Activated T-helper 9 cell treated with anti-CD3 and anti-CD28 coated beads, Interleukin-2, amount 50 U/mL, for 16 hours (primary cell): ENCODE results near the gene DNAJB2.
"Not testable (repeated sequence)": the region's sequence is repeated elsewhere in the genome, so short reads cannot be mapped to it uniquely, and the experiment has no call there.

Experiments used
- DNase-seq: peaks from one replicate; pipeline ENCODE4 v3.0.0-alpha.2; 2020; ENCODE audit warnings: low read depth

The DNAJB2 gene

DNA sequence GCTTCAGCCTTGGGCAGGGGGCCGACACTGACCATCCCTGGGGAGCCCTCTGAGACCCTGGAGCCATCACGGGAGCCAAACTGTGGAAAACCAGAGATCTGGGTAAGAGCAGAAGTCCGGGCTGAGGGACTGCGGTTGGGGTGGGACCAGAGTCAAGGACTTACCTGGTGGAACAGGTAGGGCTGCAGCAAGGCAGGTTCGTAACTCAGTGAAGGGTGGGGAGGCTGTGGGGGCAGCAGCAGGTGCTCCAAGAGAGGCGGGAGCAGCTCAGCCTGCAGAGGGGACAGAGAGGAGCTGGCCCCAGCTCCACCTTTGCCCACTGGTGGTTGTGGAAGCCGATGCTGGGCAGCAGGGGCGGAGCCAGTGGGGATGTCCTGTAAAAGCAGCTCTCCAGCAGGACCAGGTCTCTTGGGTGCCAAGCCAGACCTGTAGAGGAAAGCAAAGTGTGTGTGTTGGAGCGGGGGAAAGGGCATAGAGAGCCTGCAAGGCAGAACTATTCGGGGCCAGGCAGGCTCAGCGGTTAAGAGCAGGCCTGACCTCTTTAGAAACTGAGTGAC lies 23.3 kb downstream of the DNAJB2 start:
- no peak for DNase-seq

- no peak for DNase-seq
Observed at GRCh38 chr2:219304223-219304622, 25.1 kb downstream of the DNAJB2 start.

DNA sequence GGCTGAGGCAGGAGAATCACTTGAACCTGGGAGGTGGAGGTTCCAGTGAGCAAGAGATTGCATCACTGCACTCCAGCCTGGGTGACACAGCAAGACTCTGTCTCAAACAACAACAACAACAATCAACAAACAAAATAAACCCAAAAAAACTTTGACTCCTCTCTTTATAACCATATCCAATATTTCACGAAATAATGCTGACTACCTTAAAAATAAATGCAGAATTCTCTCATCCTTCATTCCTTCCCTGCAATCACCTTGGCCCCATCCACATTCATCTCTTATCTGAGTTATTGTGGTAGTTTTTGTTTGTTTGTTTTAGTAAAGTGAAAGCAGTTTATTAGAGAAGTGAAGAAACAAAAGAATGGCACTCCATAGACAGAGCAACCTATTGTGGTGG lies 26.9 kb downstream of the DNAJB2 start:
- no peak for DNase-seq

DNA sequence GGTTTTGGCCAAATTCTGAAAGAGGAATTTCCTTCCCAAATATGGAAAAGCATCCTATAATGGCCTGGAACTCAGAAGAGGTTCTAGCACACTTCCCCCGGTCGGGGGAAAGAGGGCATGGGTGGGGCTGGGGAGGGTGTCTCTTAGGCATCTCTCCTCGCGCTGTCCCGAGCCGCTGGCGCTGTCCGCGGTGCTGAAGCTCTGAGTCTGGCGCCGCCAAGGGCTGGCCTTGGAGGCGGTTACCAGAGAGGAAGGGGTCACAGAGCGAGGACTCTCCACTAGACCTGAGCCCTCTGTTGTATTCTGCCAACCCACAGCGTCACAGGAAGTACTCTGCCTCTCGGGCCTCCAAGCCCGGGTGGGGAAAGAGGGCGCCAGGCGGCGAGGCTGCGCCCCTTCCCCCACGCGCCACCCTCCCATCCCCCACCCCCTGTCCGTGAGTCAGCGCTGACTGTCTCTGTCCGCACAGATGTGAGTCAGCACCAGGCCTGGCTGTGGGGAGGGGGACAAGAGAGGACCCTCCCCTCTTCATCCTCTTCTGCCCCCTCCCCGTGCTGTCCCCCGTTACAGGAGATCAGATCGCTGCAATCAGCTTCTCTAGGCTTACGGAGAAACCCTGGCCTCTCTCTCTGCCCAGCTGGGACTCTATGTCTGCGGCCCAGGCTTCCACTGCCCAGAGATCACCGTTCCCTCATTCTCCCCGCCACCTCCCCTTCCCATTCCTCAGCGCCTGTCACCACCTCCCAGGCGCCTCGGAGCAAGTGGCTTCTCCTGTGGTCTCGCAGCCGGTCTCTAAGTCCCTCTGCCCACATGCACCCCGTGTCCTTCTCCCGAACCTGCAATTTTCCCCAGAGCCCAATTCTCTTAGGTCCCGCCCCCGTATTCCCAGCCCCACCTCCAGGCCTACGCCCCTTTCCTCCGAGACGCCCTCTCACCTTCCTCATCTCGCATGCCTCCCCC lies 29.3 kb downstream of the DNAJB2 start:
- DNase-seq = peak; percentile 48

DNA sequence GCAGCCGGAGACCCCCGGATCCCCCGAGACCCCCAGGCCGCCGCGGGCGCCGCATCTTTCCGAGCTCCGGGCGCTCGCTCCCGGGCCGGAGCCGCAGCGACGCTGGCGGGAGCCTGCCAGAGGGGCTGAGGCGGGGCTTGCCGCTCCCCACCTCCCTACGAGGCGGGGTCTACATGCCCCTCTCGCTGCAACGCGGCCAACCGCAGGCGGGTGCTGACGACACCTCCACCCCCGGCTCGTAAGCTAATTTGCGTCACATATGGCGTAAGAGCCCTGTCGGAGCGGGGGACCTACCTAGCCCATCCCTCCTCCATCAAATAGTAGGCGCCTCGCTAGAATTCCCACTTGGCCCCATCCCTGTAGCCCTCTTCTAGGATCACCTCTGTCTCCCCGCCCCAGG lies 30.1 kb downstream of the DNAJB2 start, which contains the start of gene PTPRN:
PTPRN (minus strand) TSS at position 124 of the 400 bp plus-strand sequence; CDS start at position 55, 69 bp downstream.
- no peak for DNase-seq

DNA sequence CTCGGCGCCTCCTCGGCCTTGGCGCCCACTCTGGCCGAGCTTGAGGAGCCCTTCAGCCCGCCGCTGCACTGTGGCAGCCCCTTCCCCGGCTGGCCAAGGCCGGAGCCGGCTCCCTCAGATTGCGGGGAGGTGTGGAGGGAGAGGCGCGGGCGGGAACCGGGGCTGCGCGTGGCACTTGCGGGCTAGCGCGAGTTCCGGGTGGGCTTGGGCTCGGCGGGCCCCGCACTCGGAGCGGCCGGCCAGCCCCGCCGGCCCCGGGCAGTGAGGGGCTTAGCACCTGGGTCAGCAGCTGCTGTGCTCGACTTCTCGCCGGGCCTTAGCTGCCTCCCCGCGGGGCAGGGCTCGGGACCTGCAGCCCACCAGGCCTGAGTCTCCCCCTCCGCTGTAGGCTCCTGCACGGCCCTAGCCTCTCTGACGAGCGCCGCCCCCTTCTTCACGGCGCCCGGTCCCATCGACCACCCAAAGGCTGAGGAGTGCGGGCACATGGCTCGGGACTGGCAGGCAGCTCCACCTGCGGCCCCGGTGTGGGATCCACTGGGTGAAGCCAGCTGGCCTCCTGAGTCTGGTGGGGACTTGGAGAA lies 33.6 kb downstream of the DNAJB2 start:
- DNase-seq = not testable (repeated sequence)

- no peak for DNase-seq
Observed at GRCh38 chr2:219314804-219315468, 35.8 kb downstream of the DNAJB2 start.

- DNase-seq = no peak
Observed at GRCh38 chr2:219323434-219323833, 44.3 kb downstream of the DNAJB2 start.

GRCh38 chr2:219325136-219325535 lies 46.0 kb downstream of the DNAJB2 start:
- DNase-seq = no peak

DNA sequence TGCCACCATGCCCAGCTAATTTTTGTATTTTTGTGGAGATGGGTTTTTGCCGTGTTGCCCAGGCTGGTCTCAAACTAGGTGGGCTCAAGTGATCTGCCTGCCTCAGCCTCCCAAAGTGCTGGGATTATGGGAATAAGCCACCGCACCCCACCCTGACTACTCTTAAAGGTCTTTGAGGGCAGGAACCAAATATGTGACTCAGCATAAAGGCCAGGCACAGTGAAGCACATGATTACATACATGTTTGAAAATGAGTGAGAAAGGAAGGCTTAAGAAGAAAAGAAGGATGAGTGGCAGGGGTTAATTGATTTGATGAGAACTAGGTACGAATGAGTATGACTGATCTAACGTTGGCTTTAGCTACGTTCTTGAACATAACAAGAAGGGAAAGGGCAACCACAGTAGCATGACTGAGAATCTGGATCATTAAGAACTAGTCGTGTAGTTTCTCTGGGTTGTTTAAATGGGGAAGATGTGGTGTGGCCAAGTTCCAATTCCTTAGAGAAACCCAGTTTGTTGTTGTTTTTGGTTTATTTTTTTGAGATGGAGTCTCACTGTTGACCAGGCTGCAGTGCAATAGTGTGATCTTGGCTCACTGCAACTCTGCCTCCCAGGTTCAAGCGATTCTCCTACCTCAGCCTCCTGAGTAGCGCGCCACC lies 46.6 kb downstream of the DNAJB2 start:
- DNase-seq = no peak

- no peak for DNase-seq
Observed at GRCh38 chr2:219327719-219328118, 48.6 kb downstream of the DNAJB2 start.

DNA sequence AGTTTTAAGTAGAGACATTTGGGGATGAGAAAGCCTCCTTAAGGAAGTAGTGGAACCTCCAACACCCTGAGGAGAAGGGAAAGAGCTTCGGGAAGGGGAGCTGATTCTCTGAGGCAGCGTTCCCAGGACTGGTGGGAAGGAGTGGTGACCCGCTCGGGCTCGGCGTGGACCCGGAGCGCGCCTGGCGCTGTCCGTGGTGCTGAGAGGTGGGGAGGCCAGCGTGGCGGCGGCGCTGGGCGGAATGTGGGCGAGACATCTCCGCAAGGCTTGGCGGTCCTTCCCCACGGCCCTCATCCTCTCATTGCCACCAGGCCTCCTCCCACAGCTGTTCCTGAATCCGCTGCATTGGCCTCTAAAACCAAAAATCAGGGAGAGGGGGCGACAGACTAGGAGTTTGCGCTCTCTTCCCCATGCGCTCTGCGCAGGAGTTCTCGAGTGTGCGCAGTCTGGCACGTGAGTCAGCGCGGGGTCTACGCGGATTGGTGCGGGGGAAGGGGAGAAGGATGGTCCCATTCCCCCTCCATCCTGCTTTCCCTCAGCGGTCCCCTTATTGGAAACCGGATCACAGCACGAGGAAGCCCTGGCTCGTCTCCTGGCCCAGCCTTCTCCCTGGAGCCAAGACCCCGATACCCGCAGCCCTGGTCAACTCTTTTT lies 52.5 kb downstream of the DNAJB2 start:
- no peak for DNase-seq

- no peak for DNase-seq
Observed at GRCh38 chr2:219332542-219332941, 53.4 kb downstream of the DNAJB2 start, which contains the start of gene RESP18. Gene RESP18, minus strand, starts transcription at chr2:219332744.

DNA sequence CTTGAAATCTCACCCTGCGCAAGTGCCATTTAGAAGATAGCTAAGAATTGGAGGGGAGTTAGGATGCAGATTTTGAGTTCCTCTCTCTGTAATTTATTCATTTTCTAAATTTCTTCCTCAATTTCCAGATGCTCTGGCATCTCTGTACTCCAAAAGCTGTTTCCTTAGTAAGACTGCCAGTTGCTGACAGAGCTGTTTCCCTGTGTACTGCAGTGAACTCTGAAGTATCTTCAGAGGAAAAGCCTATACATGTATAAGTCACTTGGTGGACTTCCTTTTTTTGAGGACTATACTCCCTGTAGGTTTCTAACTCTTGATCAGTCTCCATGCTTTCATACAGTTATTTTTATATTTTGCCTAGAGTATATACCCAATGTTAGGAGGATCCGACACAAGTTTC lies 54.9 kb downstream of the DNAJB2 start:
- DNase-seq = no peak

DNA sequence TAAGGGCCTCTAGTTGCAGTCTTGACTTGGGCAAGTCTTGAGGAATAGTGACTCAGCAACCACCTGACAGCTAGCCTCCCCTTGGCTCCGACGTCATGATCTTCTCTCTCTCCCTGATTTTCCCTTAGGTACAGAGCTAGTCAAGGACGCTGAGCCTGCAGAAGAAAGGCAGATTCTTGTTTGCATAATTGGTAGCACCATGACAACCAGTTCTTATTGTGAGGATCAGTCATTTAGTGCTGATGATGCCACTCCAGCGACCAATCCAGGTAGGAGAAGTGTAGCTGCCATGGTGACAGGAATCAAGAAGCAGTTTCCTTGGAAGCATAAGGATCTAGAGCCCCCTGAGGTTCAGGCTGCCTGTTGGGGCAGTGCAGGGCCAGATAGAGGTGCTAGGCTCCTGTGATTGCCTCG lies 56.2 kb downstream of the DNAJB2 start:
- DNase-seq = no peak
